HL-60 (cell line): ENCODE results near the gene MORC3.

ENCODE experiments used
- CTCF ChIP-seq: IDR thresholded peaks from one replicate; pipeline ENCODE4 v1.5.1; 2011; ENCODE audit warnings: low read length, control low read depth, inconsistent platforms; ENCODE audit not compliant: insufficient read depth
- GABPA ChIP-seq: IDR thresholded peaks from 2 replicates; pipeline ENCODE4 v1.6.1; 2012; ENCODE audit warnings: low read depth
- POLR2AphosphoS5 ChIP-seq: IDR thresholded peaks from 2 replicates; pipeline ENCODE4 v1.6.1; 2012; ENCODE audit warnings: low read depth

GRCh38 chr21:36310016-36310415 is 10.0 kb upstream of the MORC3 start:
- TF ChIP-seq GABPA: no peak
- TF ChIP-seq CTCF: no peak
- TF ChIP-seq POLR2AphosphoS5: no peak
